GM12875 (cell line): Measurements from ENCODE around the gene ROBO1.
A peak's percentile ranks its signal among the peaks of the same experiment; 100 is the strongest.

Experiments
- H3K4me3 ChIP-seq: one replicate; pipeline ENCODE4 v1.5.1; 2011; ENCODE audit warnings: low read depth, low read length, control low read depth
- CTCF ChIP-seq: IDR thresholded peaks from 2 replicates; pipeline ENCODE4 v1.5.1; 2011; ENCODE audit warnings: low read depth, mild to moderate bottlenecking, control low read depth, inconsistent platforms, low read length, moderate library complexity, borderline replicate concordance; ENCODE audit not compliant: insufficient read depth

Gene ROBO1

DNA sequence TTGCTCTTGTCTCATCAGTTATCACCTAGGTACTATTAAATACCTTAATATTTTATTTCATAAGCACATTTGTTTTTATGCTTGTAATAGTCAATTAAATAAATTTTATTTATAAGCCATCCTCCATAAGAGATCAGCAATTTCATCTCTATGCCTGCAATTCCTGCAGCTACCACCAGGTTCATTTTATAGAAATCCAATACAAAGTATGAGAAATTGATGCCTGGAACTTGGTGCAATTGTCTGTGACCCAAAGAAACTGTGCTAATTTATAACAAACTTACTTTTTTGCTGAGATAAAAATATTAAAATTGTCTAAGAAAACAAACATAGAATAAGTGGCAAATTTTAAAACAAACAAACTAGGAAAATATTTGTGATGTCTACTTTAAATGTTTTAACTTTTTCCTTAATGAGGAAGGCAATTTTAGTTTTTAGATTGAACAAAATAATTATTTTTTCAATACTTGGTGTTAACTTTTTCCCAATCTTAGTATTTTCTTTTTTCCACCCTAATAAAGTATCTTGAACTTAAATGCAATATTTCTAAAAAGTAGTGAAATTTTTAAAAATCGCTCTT lies 1026.6 kb downstream of the ROBO1 start:
- TF ChIP-seq CTCF, result peak; percentile 46; the same call in 1 of the 2 replicates
- H3K4me3 ChIP-seq, result no peak overlapping the region

- no peak for TF ChIP-seq CTCF
- no peak overlapping the region for H3K4me3 ChIP-seq
Measured at GRCh38 chr3:78738833-78739232, 1029.0 kb downstream of the ROBO1 start.

DNA sequence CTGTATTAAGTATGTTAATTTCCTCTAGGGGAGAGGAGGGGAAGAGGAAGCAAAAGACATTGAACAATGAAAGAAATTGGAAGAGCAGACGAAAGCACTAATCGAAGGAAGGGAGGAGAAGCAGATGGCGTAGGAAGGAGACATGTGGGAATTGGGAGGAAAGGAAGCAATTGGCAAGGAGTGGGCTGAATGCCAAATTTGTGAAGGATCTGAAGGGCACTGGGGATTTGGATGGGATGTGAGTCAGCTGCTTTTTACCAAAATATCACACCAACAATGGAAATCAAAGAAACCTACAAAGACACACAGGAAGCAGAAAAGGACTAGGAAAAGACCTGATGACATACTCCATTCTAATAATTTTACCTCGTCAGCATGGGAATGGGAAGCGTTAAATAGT lies 1029.8 kb downstream of the ROBO1 start:
- no peak for TF ChIP-seq CTCF

GRCh38 chr3:78736863-78737262 lies 1030.9 kb downstream of the ROBO1 start:
- no peak for TF ChIP-seq CTCF

More for the DNA sequence above, 1029.8 kb downstream of the ROBO1 start:
- no peak overlapping the region for H3K4me3 ChIP-seq

GRCh38 chr3:78734048-78734637 lies 1033.7 kb downstream of the ROBO1 start:
- no peak overlapping the region for H3K4me3 ChIP-seq
- TF ChIP-seq CTCF, result no peak

More at GRCh38 chr3:78736863-78737262, 1030.9 kb downstream of the ROBO1 start:
- H3K4me3 ChIP-seq, result no peak overlapping the region

GRCh38 chr3:78732893-78733292 lies 1034.9 kb downstream of the ROBO1 start:
- no peak overlapping the region for H3K4me3 ChIP-seq
- TF ChIP-seq CTCF, result no peak

- no peak overlapping the region for H3K4me3 ChIP-seq
- TF ChIP-seq CTCF, result no peak
Measured at GRCh38 chr3:78732471-78732870, 1035.3 kb downstream of the ROBO1 start.
